BJ (cell line): ENCODE results near the gene ID2. TPM values are rescaled to one million over a fixed set of nuclear protein-coding genes. Genes with fewer than 3 reads are reported as not detected.

Source experiments
- CTCF ChIA-PET: fragments of 350-600 bp; formaldehyde crosslinking; extraction: SDS; loops from one replicate; lab custom pipeline; 2021; ENCODE audit warnings: antibody characterized with exemption, inconsistent platforms; lab: Yijun Ruan, JAX
- POLR2A ChIA-PET: fragments of 300-600 bp; sonication (Branson Sonifier 250); formaldehyde crosslinking; extraction: SDS; loops from one replicate; lab custom pipeline; 2021; ENCODE audit warnings: antibody characterized with exemption; lab: Charles Lee
- DNase-seq: peaks from one replicate; pipeline ENCODE4 v3.0.0-alpha.2; 2011; ENCODE audit warnings: low read depth
- H3K27me3 ChIP-seq: 2 replicates; pipeline ENCODE4 v1.6.0; 2011; ENCODE audit warnings: low read length; ENCODE audit not compliant: control insufficient read depth, insufficient read depth
- H3K36me3 ChIP-seq: 2 replicates; pipeline ENCODE4 v1.5.1; 2011; ENCODE audit warnings: low read length; ENCODE audit not compliant: control insufficient read depth, insufficient read depth
- H3K4me3 ChIP-seq: 2 replicates; pipeline ENCODE4 v1.5.1; 2011; ENCODE audit warnings: low read depth, mild to moderate bottlenecking, control low read depth, low read length
- polyA plus RNA-seq: library from polyadenylated mRNA; depleted of rRNA; stranded (reverse); fragments of >200 nt; gene quantifications from 2 replicates; pipeline ENCODE4 v1.2.3, GENCODE V29; 2011
- TF ChIP-seq, protein P1 (sequence below): IDR thresholded peaks from 2 replicates; pipeline ENCODE4 v1.5.1; 2011; ENCODE audit warnings: low read depth, mild to moderate bottlenecking, control low read depth, inconsistent platforms, low read length, moderate library complexity; ENCODE audit not compliant: insufficient read depth

Gene ID2
- polyA plus RNA-seq, 1 experiment = 242 TPM

DNA sequence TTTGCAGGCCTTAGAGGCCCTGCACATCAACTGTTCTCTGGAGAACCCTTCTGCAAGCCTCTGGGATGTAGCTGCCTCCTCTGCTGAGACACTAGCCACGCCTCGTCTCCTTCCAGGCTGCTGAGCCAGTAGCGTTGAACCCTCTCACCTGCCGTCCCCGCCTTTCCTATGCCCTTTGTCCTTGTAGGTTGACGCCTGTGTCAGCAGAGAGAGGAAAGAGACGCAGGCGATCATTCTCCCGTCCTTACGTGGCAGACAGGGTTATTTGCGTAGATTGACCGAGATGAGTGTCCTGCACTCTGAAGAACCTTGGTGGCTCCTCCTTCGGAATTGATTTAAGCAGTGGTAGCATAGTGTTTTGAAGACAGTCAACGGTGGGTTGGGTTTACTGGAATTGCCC lies 27.8 kb downstream of the ID2 start:
- Histone ChIP-seq H3K4me3 (no peak overlapping the region), H3K36me3 (no peaks in the 10 kb centered on the region), H3K27me3 (no peaks in the 10 kb centered on the region)
- ChIA-PET CTCF (no interaction called here), POLR2A (no interaction called here)
- TF ChIP-seq, protein P1, sequence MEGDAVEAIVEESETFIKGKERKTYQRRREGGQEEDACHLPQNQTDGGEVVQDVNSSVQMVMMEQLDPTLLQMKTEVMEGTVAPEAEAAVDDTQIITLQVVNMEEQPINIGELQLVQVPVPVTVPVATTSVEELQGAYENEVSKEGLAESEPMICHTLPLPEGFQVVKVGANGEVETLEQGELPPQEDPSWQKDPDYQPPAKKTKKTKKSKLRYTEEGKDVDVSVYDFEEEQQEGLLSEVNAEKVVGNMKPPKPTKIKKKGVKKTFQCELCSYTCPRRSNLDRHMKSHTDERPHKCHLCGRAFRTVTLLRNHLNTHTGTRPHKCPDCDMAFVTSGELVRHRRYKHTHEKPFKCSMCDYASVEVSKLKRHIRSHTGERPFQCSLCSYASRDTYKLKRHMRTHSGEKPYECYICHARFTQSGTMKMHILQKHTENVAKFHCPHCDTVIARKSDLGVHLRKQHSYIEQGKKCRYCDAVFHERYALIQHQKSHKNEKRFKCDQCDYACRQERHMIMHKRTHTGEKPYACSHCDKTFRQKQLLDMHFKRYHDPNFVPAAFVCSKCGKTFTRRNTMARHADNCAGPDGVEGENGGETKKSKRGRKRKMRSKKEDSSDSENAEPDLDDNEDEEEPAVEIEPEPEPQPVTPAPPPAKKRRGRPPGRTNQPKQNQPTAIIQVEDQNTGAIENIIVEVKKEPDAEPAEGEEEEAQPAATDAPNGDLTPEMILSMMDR = no peak
- no peak for DNase-seq

DNA sequence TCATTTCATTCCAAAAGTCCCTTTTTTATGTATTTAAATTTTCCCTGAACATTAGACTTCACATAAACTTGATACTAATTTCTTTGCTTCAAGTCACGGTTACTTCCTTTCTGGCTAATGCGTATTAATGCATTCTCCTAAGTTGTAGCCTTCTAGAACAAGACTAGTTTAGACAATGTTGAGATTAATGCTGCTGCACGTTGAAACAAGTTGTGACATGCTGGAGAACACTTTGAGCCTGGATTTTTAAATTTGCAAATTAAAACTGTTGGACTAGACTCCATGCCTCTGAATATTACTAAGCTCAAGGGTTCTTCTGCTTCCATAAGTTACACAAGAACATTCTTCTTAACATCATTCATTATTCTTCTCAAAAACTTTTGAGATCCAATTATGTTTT lies 29.1 kb downstream of the ID2 start:
- Histone ChIP-seq H3K27me3 (no peaks in the 10 kb centered on the region), H3K4me3 (no peak overlapping the region), H3K36me3 (no peaks in the 10 kb centered on the region)
- no peak for DNase-seq
- POLR2A ChIA-PET = no interaction called here
- CTCF ChIA-PET = no interaction called here
- TF ChIP-seq, protein P1 = no peak

DNA sequence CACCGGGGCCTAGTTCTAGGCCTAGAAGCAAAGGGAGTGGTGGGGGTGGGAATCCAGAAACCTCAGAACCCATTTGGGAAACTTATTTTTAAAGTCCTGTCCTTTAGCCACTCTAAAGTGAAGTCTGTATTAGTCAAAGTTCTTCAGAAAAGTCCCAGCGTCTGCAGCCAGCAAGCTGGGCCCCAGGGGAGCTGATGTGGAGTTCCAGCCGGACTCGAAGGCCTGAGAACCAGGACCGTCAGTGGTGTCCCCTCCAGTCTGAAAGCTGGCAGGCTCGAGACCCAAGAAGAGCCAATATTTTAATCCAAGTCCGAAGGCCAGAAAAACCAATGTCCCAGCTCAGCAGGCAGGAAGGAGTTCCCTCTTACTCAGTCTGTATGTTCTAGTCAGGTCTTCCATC lies 32.4 kb downstream of the ID2 start:
- ChIA-PET CTCF (interaction anchor here (0.5 kb wide), 1 partner anchor 159 kb away, joined by 3 read pairs; no protein-coding TSS in a partner anchor), POLR2A (no interaction called here)
- Histone ChIP-seq H3K27me3 (no peaks in the 10 kb centered on the region), H3K4me3 (no peak overlapping the region), H3K36me3 (no peaks in the 10 kb centered on the region)
- DNase-seq = no peak
- TF ChIP-seq, protein P1 = no peak

DNA sequence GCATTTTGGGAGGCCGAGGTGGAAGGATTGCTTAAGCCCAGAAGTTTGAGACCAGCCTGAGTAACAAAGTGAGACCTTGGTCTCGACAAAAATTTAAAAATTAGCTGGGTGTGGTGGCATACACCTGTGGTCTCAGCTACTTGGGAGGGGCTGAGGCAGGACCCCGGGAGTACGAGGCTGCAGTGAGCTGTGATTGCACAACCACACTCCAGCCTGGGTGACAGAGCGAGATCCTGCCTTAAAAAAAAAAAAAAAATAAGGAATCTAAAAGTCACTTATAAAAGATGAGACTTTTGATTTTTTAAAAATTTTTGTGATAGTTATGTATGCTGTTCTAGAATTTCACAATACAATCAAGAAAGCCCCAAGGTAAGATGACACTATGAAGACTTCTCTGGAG lies 33.1 kb downstream of the ID2 start:
- TF ChIP-seq, protein P1 = no peak
- POLR2A ChIA-PET = no interaction called here
- CTCF ChIA-PET = no interaction called here
- Histone ChIP-seq H3K4me3 (no peak overlapping the region), H3K27me3 (no peaks in the 10 kb centered on the region), H3K36me3 (no peaks in the 10 kb centered on the region)
- DNase-seq = no peak

DNA sequence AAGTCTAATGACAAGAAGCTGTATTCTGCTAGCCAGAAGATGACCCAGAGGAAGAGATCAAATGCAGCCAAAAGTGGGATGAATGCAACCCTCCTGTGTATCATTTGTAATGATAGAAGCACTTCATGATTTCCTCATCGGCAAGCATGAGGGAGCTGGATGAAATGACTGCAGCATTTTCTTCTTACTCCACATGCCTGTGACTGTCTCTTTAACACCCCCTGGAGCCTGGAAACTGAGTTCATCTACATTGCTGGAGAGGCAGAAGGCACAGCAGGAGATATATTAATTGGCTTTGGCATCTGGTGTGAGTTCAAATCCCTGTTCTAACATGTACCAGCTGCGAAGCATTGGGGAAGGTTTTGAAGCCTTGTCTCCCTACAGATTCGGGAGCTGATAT lies 37.7 kb downstream of the ID2 start:
- no peak for DNase-seq
- TF ChIP-seq, protein P1 = no peak
- no peaks in the 10 kb centered on the region for H3K27me3 ChIP-seq
- no peak overlapping the region for H3K4me3 ChIP-seq
- no peaks in the 10 kb centered on the region for H3K36me3 ChIP-seq
- ChIA-PET CTCF (interaction anchor here (0.9 kb wide), 1 partner anchor 21 kb away, joined by 3 read pairs; no protein-coding TSS in a partner anchor), POLR2A (no interaction called here)
